ENCODE measurements around the gene DNAAF2. TPM values are rescaled to one million over a fixed set of nuclear protein-coding genes. Genes with fewer than 3 reads are reported as not detected.
"Not testable (repeated sequence)": the region's sequence is repeated elsewhere in the genome, so short reads cannot be mapped to it uniquely, and the experiment has no call there.

Gene DNAAF2
- total RNA-seq = 1 to 10 TPM; 4.3 to 6.1 TPM
- long read RNA-seq, donor 1, partial matches to known transcripts = 0 of 3 reads
- long read RNA-seq, donor 1, other reads (novel, unspliced or antisense) = 0 of 3 reads
- long read RNA-seq, donor 2, transcript DNAAF2-202 (2 exons, 2,819 nt) = major isoform, 18 of 34 reads
- long read RNA-seq, donor 2, transcript DNAAF2-201 (3 exons, 2,963 nt) = minor isoform, 15 of 34 reads
- long read RNA-seq, donor 2, partial matches to known transcripts = 0 of 34 reads
- long read RNA-seq, donor 2, other reads (novel, unspliced or antisense) = 1 of 34 reads

- intact Hi-C loops (cut with DNase I) = loop anchor here in 1 of 2 donors (10.0 kb wide), 2 partner anchors 60 to 130 kb away; partner anchors contain the start of genes KLHDC1 and KLHDC2
- peak; percentile 89 for DNase-seq (ENCODE audit: low spot score)
Measured at GRCh38 chr14:49634547-49635334, at the start of gene DNAAF2. Gene DNAAF2, minus strand, starts transcription at chr14:49635244. Its CDS starts 95 bp downstream, at chr14:49635149.

- DNase-seq (ENCODE audit: low spot score) = no peak
- intact Hi-C loops (cut with DNase I) = no loop called here
Measured at GRCh38 chr14:49679271-49679670, 44.2 kb upstream of the DNAAF2 start.

GRCh38 chr14:49677643-49678042, 42.6 kb upstream of the DNAAF2 start:
- intact Hi-C loops (cut with DNase I) = no loop called here
- no peak for DNase-seq (ENCODE audit: low spot score)

- DNase-seq (ENCODE audit: low spot score) = no peak
- intact Hi-C loops (cut with DNase I) = no loop called here
Measured at GRCh38 chr14:49673586-49673985, 38.5 kb upstream of the DNAAF2 start.

GRCh38 chr14:49670475-49670874, 35.4 kb upstream of the DNAAF2 start:
- intact Hi-C loops (cut with DNase I) = no loop called here

GRCh38 chr14:49659526-49660455, 24.7 kb upstream of the DNAAF2 start:
- no peak for DNase-seq (ENCODE audit: low spot score)
- intact Hi-C loops (cut with DNase I) = no loop called here

More at GRCh38 chr14:49670475-49670874, 35.4 kb upstream of the DNAAF2 start:
- DNase-seq (ENCODE audit: low spot score) = no peak

- DNase-seq (ENCODE audit: low spot score); intact Hi-C loops (cut with DNase I): not testable (repeated sequence)
Measured at GRCh38 chr14:49657500-49657899, 22.5 kb upstream of the DNAAF2 start.

GRCh38 chr14:49654511-49654910, 19.5 kb upstream of the DNAAF2 start:
- intact Hi-C loops (cut with DNase I) = no loop called here
- DNase-seq (ENCODE audit: low spot score) = no peak

- intact Hi-C loops (cut with DNase I) = no loop called here
- no peak for DNase-seq (ENCODE audit: low spot score)
Measured at GRCh38 chr14:49653508-49653907, 18.5 kb upstream of the DNAAF2 start.

- intact Hi-C loops (cut with DNase I) = no loop called here
- DNase-seq (ENCODE audit: low spot score) = no peak
Measured at GRCh38 chr14:49642163-49642562, 7.1 kb upstream of the DNAAF2 start.

- intact Hi-C loops (cut with DNase I) = no loop called here
- DNase-seq (ENCODE audit: low spot score) = no peak
Measured at GRCh38 chr14:49641697-49642129, 6.7 kb upstream of the DNAAF2 start.

- no peak for DNase-seq (ENCODE audit: low spot score)
- intact Hi-C loops (cut with DNase I) = no loop called here
Measured at GRCh38 chr14:49640540-49641417, 5.7 kb upstream of the DNAAF2 start.

GRCh38 chr14:49637534-49638078, 2.6 kb upstream of the DNAAF2 start:
- intact Hi-C loops (cut with DNase I) = loop anchor here in 1 of 2 donors (10.0 kb wide), 2 partner anchors 57 to 127 kb away; partner anchors contain the start of genes KLHDC1 and KLHDC2
- DNase-seq (ENCODE audit: low spot score) = no peak

GRCh38 chr14:49636866-49637265, 1.8 kb upstream of the DNAAF2 start:
- intact Hi-C loops (cut with DNase I) = loop anchor here in 1 of 2 donors (10.0 kb wide), 2 partner anchors 58 to 128 kb away; partner anchors contain the start of genes KLHDC1 and KLHDC2
- no peak for DNase-seq (ENCODE audit: low spot score)

GRCh38 chr14:49633640-49634546, 1.2 kb downstream of the DNAAF2 start:
- DNase-seq (ENCODE audit: low spot score) = peak; percentile 98
- intact Hi-C loops (cut with DNase I) = loop anchor here in 1 of 2 donors (10.0 kb wide), 2 partner anchors 61 to 131 kb away; partner anchors contain the start of genes KLHDC1 and KLHDC2

- no peak for DNase-seq (ENCODE audit: low spot score)
- intact Hi-C loops (cut with DNase I) = no loop called here
Measured at GRCh38 chr14:49623941-49624839, 10.9 kb downstream of the DNAAF2 start.

Measured in posterior vena cava (tissue), 2 donors.